Stimulated activated CD4-positive, alpha-beta T cell treated with anti-CD3 and anti-CD28 coated beads, Interleukin-1b, Interleukin-23, amount 100 ng/mL, for 4 hours (primary cell): ENCODE data around the gene FAM20C.
"Not testable (repeated sequence)": the region's sequence is repeated elsewhere in the genome, so short reads cannot be mapped to it uniquely, and the experiment has no call there.

Experiments
- DNase-seq, 2 donors: peaks; one replicate each; pipeline ENCODE4 v3.0.0-alpha.2; 2020; ENCODE audit warnings: low read depth in 2 of 2

Gene FAM20C

GRCh38 chr7:242826-243579, 50.6 kb downstream of the FAM20C start:
- DNase-seq, result not testable (repeated sequence)

GRCh38 chr7:243580-243978, 51.2 kb downstream of the FAM20C start:
- DNase-seq, result not testable (repeated sequence)

- no peak for DNase-seq
These were observed 52.6 kb downstream of the FAM20C start for GRCh38 chr7:244974-245373.

- no peak for DNase-seq
These were observed 53.4 kb downstream of the FAM20C start for GRCh38 chr7:245574-246295.

GRCh38 chr7:246451-246850, 54.1 kb downstream of the FAM20C start:
- DNase-seq, result no peak

- no peak for DNase-seq
These were observed 54.8 kb downstream of the FAM20C start for GRCh38 chr7:247181-247580.

- no peak for DNase-seq
These were observed 55.3 kb downstream of the FAM20C start for GRCh38 chr7:247636-248035.

- DNase-seq, result no peak
These were observed 56.5 kb downstream of the FAM20C start for GRCh38 chr7:248732-249435.

GRCh38 chr7:249989-250388, 57.6 kb downstream of the FAM20C start:
- no peak for DNase-seq

GRCh38 chr7:250523-250922, 58.2 kb downstream of the FAM20C start:
- no peak for DNase-seq

- DNase-seq, result no peak
These were observed 58.6 kb downstream of the FAM20C start for GRCh38 chr7:251005-251404.

GRCh38 chr7:251446-252175, 59.2 kb downstream of the FAM20C start:
- no peak for DNase-seq

GRCh38 chr7:252216-252965, 60.0 kb downstream of the FAM20C start:
- no peak for DNase-seq

GRCh38 chr7:252981-253380, 60.6 kb downstream of the FAM20C start:
- no peak for DNase-seq

GRCh38 chr7:253581-254336, 61.4 kb downstream of the FAM20C start:
- DNase-seq, result no peak

- DNase-seq, result no peak
These were observed 62.1 kb downstream of the FAM20C start for GRCh38 chr7:254337-255037.

GRCh38 chr7:255038-255435, 62.7 kb downstream of the FAM20C start:
- no peak for DNase-seq

GRCh38 chr7:255721-256361, 63.5 kb downstream of the FAM20C start:
- DNase-seq, result no peak

GRCh38 chr7:256461-256940, 64.1 kb downstream of the FAM20C start:
- DNase-seq, result no peak
